PC-9 (cell line): ENCODE data around the gene ICAM2. TPM values are rescaled to one million over a fixed set of nuclear protein-coding genes. Genes with fewer than 3 reads are reported as not detected.

ENCODE experiments used
- BruUV-seq: library from RNA; stranded (reverse); fragments of 400-500 nt; replicated peaks from 2 replicates; lab custom pipeline; 2021; lab: Mats Ljungman, UMichigan
- CTCF ChIA-PET: fragments of 300-600 bp; sonication (Branson Sonifier 250); formaldehyde crosslinking; loops from one replicate; lab custom pipeline; 2022; ENCODE audit warnings: antibody characterized with exemption; lab: Charles Lee
- POLR2A ChIA-PET: fragments of 300-600 bp; sonication (Branson Sonifier 250); formaldehyde crosslinking; loops from one replicate; lab custom pipeline; 2022; ENCODE audit warnings: antibody characterized with exemption; ENCODE audit not compliant: unreplicated experiment; lab: Charles Lee
- DNase-seq, 2 experiments: peaks; one replicate each; pipeline versions ENCODE4 v3.0.0 to v3.0.0-alpha.2; 2015 to 2022; ENCODE audit warnings: mixed read lengths in 1 of 2
- H2AFZ ChIP-seq: fragments of 200-600 bp; sonication (generic); 2 replicates; pipeline ENCODE4 v1.8.1; 2017; ENCODE audit warnings: antibody characterized with exemption
- H3F3A ChIP-seq: fragments of 200-600 bp; sonication (generic); 2 replicates; pipeline ENCODE4 v1.8.1; 2017; ENCODE audit warnings: antibody characterized with exemption, mild to moderate bottlenecking, low read depth; ENCODE audit not compliant: insufficient read depth
- H3K27ac ChIP-seq: fragments of 200-600 bp; sonication (generic); 2 replicates; pipeline ENCODE4 v1.6.1; 2016; ENCODE audit warnings: mixed run types
- H3K27me3 ChIP-seq: fragments of 200-600 bp; sonication (generic); 2 replicates; pipeline ENCODE4 v1.6.1; 2016; ENCODE audit warnings: low read depth, mixed run types; ENCODE audit not compliant: insufficient read depth
- H3K36me3 ChIP-seq: fragments of 200-600 bp; sonication (generic); 2 replicates; pipeline ENCODE4 v1.6.1; 2016; ENCODE audit warnings: low read depth, mixed run types
- H3K4me1 ChIP-seq: fragments of 200-600 bp; sonication (generic); replicated peaks from 2 replicates; pipeline ENCODE4 v1.6.1; 2016; ENCODE audit warnings: mixed run types; ENCODE audit not compliant: insufficient read depth
- H3K4me2 ChIP-seq: fragments of 200-600 bp; sonication (generic); 2 replicates; pipeline ENCODE4 v1.6.1; 2017; ENCODE audit warnings: mixed run types
- H3K4me3 ChIP-seq: fragments of 200-600 bp; sonication (generic); 2 replicates; pipeline ENCODE4 v1.6.1; 2016; ENCODE audit warnings: mixed run types
- H3K79me2 ChIP-seq: fragments of 200-600 bp; sonication (generic); 2 replicates; pipeline ENCODE4 v1.6.1; 2017; ENCODE audit warnings: low read depth, mixed run types
- H3K9me2 ChIP-seq: fragments of 200-600 bp; sonication (generic); 2 replicates; pipeline ENCODE4 v1.8.1; 2017; ENCODE audit warnings: mild to moderate bottlenecking; ENCODE audit not compliant: insufficient read depth
- H3K9me3 ChIP-seq: fragments of 200-600 bp; sonication (generic); 2 replicates; pipeline ENCODE4 v1.8.1; 2016; ENCODE audit warnings: low read depth; ENCODE audit not compliant: insufficient read depth
- H4K20me1 ChIP-seq: fragments of 200-600 bp; sonication (generic); 2 replicates; pipeline ENCODE4 v1.8.1; 2017; ENCODE audit not compliant: insufficient read depth
- EZH2 ChIP-seq: fragments of 200-600 bp; sonication (generic); IDR thresholded peaks from 2 replicates; pipeline ENCODE4 v1.8.0; 2017; ENCODE audit warnings: antibody characterized with exemption, low read depth
- intact Hi-C: fragments of 100-400 bp; cut with micrococcal nuclease; formaldehyde crosslinking; loops from one replicate; pipeline ENCODE4 v1.10.0; 2022; ENCODE audit not compliant: unreplicated experiment
- total RNA-seq: library from RNA; stranded (reverse); gene quantifications from 2 replicates; pipeline ENCODE4 v1.2.3, GENCODE V29; 2021
- TF ChIP-seq, protein P1 (sequence below): fragments of 200-600 bp; sonication (generic); conservative IDR thresholded peaks from 2 replicates; pipeline ENCODE4 v1.6.1; 2017; ENCODE audit warnings: mixed run types, antibody characterized with exemption, mild to moderate bottlenecking, moderate library complexity

The ICAM2 gene
- total RNA-seq, 1 experiment from 2014 or later: 7.8 TPM

DNA sequence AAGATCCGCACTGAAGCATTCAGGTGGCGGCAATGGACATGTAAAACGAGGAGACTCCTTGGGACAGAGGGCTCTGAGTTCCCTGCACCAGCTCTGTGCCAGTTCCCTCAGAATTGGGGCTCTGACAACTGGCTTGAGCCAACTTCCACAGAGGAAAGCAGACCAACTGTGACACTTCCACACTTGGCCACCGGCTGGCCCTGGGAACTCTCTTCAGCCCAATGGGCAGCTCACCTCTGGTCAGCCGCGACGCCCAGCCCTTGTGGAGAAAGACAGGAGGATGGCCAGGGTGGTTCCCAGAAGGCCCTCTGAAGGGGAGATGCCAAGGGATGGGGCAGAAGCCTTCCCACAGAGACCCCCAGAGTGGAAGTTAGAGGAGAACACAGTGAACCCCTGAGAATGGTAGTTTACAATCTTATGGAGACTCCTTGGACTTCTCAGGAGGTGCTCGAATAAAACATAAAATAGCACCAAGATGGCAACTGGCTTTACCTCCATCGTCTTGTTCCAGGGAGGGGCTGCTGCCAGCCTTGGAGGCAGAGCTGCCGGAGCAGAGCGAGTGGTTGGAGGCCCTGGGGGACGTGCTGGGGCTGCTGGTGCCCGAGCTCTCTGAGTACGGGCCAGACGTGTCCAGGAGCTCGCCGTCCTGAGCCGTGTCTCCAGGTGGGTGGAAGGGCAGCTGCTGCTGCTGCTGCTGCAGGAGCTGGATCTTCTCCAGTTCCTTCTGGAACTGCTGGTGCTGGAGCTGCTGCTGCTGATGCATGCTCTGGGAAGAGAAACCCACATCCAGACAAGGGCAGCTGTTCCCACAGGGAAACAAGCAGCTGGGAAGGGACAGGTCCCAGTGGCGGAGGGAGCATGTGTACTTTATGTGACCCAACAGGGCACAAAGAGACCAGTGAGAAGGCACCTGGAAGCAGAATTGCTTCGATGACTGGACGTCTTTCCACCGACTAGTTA, 35.0 kb upstream of the ICAM2 start:
- H3K36me3 ChIP-seq: peaks cover 38% of the 10 kb centered on the region
- H3K4me3 ChIP-seq: no peak overlapping the region
- peaks cover 43% of the 10 kb centered on the region for H3K4me1 ChIP-seq
- H3K27me3 ChIP-seq: no peaks in the 10 kb centered on the region
- H3K9me2 ChIP-seq: no peaks in the 10 kb centered on the region
- CTCF ChIA-PET: interaction anchor here (0.6 to 1.6 kb wide), 2 partner anchors 71 to 78 kb away, joined by 3 to 7 read pairs; no protein-coding TSS in a partner anchor
- peaks cover 40% of the 10 kb centered on the region for H3F3A ChIP-seq
- BruUV-seq: no TSS peak
- no peak for DNase-seq
- H4K20me1 ChIP-seq: no peaks in the 10 kb centered on the region
- no peaks in the 10 kb centered on the region for H3K9me3 ChIP-seq
- TF ChIP-seq, protein P1, sequence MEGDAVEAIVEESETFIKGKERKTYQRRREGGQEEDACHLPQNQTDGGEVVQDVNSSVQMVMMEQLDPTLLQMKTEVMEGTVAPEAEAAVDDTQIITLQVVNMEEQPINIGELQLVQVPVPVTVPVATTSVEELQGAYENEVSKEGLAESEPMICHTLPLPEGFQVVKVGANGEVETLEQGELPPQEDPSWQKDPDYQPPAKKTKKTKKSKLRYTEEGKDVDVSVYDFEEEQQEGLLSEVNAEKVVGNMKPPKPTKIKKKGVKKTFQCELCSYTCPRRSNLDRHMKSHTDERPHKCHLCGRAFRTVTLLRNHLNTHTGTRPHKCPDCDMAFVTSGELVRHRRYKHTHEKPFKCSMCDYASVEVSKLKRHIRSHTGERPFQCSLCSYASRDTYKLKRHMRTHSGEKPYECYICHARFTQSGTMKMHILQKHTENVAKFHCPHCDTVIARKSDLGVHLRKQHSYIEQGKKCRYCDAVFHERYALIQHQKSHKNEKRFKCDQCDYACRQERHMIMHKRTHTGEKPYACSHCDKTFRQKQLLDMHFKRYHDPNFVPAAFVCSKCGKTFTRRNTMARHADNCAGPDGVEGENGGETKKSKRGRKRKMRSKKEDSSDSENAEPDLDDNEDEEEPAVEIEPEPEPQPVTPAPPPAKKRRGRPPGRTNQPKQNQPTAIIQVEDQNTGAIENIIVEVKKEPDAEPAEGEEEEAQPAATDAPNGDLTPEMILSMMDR: no peak
- no peak overlapping the region for H2AFZ ChIP-seq
- peak overlapping the region; percentile 84 for H3K27ac ChIP-seq
- H3K4me2 ChIP-seq: peak overlapping the region; percentile 68
- intact Hi-C loops: no loop called here
- H3K79me2 ChIP-seq: no peaks in the 10 kb centered on the region
- POLR2A ChIA-PET: no interaction called here

GRCh38 chr17:64054304-64054703, 33.9 kb upstream of the ICAM2 start:
- Histone ChIP-seq H3K9me2 (no peaks in the 10 kb centered on the region), H3K36me3 (peaks cover 42% of the 10 kb centered on the region), H3K79me2 (no peaks in the 10 kb centered on the region), H3K4me2 (no peak overlapping the region), H3K9me3 (no peaks in the 10 kb centered on the region), H3K27me3 (no peaks in the 10 kb centered on the region), H3F3A (peaks cover 39% of the 10 kb centered on the region), H3K4me3 (no peak overlapping the region), H4K20me1 (no peaks in the 10 kb centered on the region), H3K27ac (no peak overlapping the region), H2AFZ (no peak overlapping the region), H3K4me1 (peaks cover 41% of the 10 kb centered on the region)
- intact Hi-C loops: no loop called here
- ChIA-PET POLR2A (interaction anchor here (0.6 kb wide), 1 partner anchor 59 kb away, joined by 3 read pairs; no protein-coding TSS in a partner anchor), CTCF (no interaction called here)
- BruUV-seq: no TSS peak
- no peak for DNase-seq
- TF ChIP-seq, protein P1: no peak
- TF ChIP-seq EZH2: no peak

DNA sequence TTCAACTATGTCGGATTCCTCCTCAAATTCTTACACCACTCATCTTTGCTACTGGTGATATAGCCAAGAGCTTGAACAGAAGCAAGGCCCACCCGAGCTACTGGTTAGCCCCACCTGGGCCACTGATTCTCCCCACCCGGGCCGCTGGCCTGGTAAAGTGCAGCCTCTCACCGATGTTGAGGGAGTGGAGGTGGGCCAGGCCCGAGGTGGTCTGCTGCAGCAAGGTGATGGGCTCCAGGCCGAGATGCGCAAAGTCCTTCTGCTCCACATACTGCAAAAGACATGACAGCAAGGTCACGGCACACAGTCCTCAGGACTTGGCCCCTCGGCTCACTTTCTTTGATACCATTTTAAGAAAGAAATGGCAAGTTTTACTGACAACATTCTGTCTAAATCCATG, 32.7 kb upstream of the ICAM2 start:
- POLR2A ChIA-PET: no interaction called here
- Histone ChIP-seq H3K4me2 (no peak overlapping the region), H3K4me1 (peaks cover 29% of the 10 kb centered on the region), H3F3A (peaks cover 27% of the 10 kb centered on the region), H3K4me3 (no peak overlapping the region), H4K20me1 (no peaks in the 10 kb centered on the region), H3K27me3 (no peaks in the 10 kb centered on the region), H3K79me2 (no peaks in the 10 kb centered on the region), H2AFZ (no peak overlapping the region), H3K36me3 (peaks cover 42% of the 10 kb centered on the region), H3K9me3 (no peaks in the 10 kb centered on the region), H3K27ac (no peak overlapping the region), H3K9me2 (no peaks in the 10 kb centered on the region)
- intact Hi-C loops: no loop called here
- DNase-seq: no peak
- no TSS peak for BruUV-seq
- CTCF ChIA-PET: interaction anchor here (0.8 kb wide), 1 partner anchor 237 kb away, joined by 3 read pairs; no protein-coding TSS in a partner anchor
- TF ChIP-seq, protein P1: no peak
- TF ChIP-seq EZH2: no peak
